HepG2 (cell line): ENCODE results near the gene BHLHE23. TPM values are rescaled to one million over a fixed set of nuclear protein-coding genes. Genes with fewer than 3 reads are reported as not detected.

Source experiments
- CBX1 ChIP-seq: IDR thresholded peaks from one replicate; pipeline ENCODE4 v1.6.1; 2016; ENCODE audit warnings: antibody characterized with exemption, low read depth
- HCFC1 ChIP-seq: fragments of 150-350 bp; IDR thresholded peaks from 2 replicates; pipeline ENCODE4 v1.6.1; 2014; ENCODE audit warnings: low read depth, low read length
- MAFG ChIP-seq: sonication (generic); formaldehyde crosslinking; IDR thresholded peaks from 2 replicates; pipeline ENCODE4 v1.5.1; 2020; ENCODE audit warnings: mild to moderate bottlenecking, missing genetic modification reagents
- RBFOX2 ChIP-seq: fragments of 200-400 bp; formaldehyde crosslinking; IDR thresholded peaks from 2 replicates; pipeline ENCODE4 v1.6.1; 2017; ENCODE audit warnings: low read depth, mild to moderate bottlenecking, low read length
- TEAD3 ChIP-seq: optimal IDR thresholded peaks from 2 replicates; pipeline ENCODE3; 2016; ENCODE audit warnings: borderline replicate concordance
- ZBTB8A ChIP-seq: sonication (generic); formaldehyde crosslinking; IDR thresholded peaks from 2 replicates; pipeline ENCODE4 v1.4.0; 2020; ENCODE audit warnings: mild to moderate bottlenecking, low read depth, missing genetic modification reagents, borderline replicate concordance
- ZMYM2 ChIP-seq: sonication (generic); formaldehyde crosslinking; IDR thresholded peaks from 2 replicates; pipeline ENCODE4 v1.8.0; 2022; ENCODE audit warnings: mild to moderate bottlenecking, missing genetic modification reagents
- ZNF768 ChIP-seq: sonication (generic); formaldehyde crosslinking; IDR thresholded peaks from 2 replicates; pipeline ENCODE4 v1.4.0; 2020; ENCODE audit warnings: missing genetic modification reagents
- ZNF780A ChIP-seq: sonication (generic); formaldehyde crosslinking; IDR thresholded peaks from 2 replicates; pipeline ENCODE4 v1.8.0; 2022; ENCODE audit warnings: mild to moderate bottlenecking, missing genetic modification reagents, moderate library complexity
- polyA plus RNA-seq, 8 experiments: library from polyadenylated mRNA; depleted of rRNA in 3 of 8; stranded (reverse) in 7 of 8; unstranded in 1 of 8; fragments of >200 nt; fragmentation: Illumina TruSeq in 4 of 8; extraction: Trizol in 4 of 8; gene quantifications; 2 replicates each; pipeline versions ENCODE4 v1.2.1 to v1.2.3, GENCODE V29; 2011 to 2016; ENCODE audit warnings: low read depth in 4 of 8, missing spikeins in 1 of 8, mixed read lengths in 1 of 8; ENCODE audit not compliant: insufficient read depth in 1 of 8
- total RNA-seq, 5 experiments: library from RNA; depleted of rRNA; stranded (reverse); fragments of >200 nt; fragmentation: Illumina TruSeq; extraction: Trizol; gene quantifications; 2 replicates each; pipeline ENCODE4 v1.2.3, GENCODE V29; 2016; ENCODE audit warnings: low read depth in 1 of 5
- TF ChIP-seq, protein P1 (sequence below): IDR thresholded peaks from 2 replicates; pipeline ENCODE4 v1.6.1; 2016
- TF ChIP-seq, protein P2 (sequence below): sonication (generic); formaldehyde crosslinking; IDR thresholded peaks from 2 replicates; pipeline ENCODE4 v1.9.0; 2021; ENCODE audit warnings: missing genetic modification reagents, borderline replicate concordance
- TF ChIP-seq, protein P3 (sequence below): sonication (generic); formaldehyde crosslinking; IDR thresholded peaks from 2 replicates; pipeline ENCODE4 v1.5.0; 2020; ENCODE audit warnings: mild to moderate bottlenecking, missing genetic modification reagents, borderline replicate concordance
- TF ChIP-seq, protein P4 (sequence below): sonication (generic); formaldehyde crosslinking; IDR thresholded peaks from 2 replicates; pipeline ENCODE4 v1.5.1; 2020; ENCODE audit warnings: mild to moderate bottlenecking, moderate library complexity, missing genetic modification reagents
- TF ChIP-seq, protein P5 (sequence below): IDR thresholded peaks from 2 replicates; pipeline ENCODE4 v1.6.1; 2016; ENCODE audit warnings: mild to moderate bottlenecking
- TF ChIP-seq, protein P6 (sequence below): sonication (generic); formaldehyde crosslinking; IDR thresholded peaks from 2 replicates; pipeline ENCODE4 v1.4.0; 2020; ENCODE audit warnings: missing genetic modification reagents

BHLHE23 gene
- total and polyA plus RNA-seq, 2 of the 13 experiments (the other 11 are each of a cell fraction or from before 2014, with no cell fraction given) = not detected

DNA sequence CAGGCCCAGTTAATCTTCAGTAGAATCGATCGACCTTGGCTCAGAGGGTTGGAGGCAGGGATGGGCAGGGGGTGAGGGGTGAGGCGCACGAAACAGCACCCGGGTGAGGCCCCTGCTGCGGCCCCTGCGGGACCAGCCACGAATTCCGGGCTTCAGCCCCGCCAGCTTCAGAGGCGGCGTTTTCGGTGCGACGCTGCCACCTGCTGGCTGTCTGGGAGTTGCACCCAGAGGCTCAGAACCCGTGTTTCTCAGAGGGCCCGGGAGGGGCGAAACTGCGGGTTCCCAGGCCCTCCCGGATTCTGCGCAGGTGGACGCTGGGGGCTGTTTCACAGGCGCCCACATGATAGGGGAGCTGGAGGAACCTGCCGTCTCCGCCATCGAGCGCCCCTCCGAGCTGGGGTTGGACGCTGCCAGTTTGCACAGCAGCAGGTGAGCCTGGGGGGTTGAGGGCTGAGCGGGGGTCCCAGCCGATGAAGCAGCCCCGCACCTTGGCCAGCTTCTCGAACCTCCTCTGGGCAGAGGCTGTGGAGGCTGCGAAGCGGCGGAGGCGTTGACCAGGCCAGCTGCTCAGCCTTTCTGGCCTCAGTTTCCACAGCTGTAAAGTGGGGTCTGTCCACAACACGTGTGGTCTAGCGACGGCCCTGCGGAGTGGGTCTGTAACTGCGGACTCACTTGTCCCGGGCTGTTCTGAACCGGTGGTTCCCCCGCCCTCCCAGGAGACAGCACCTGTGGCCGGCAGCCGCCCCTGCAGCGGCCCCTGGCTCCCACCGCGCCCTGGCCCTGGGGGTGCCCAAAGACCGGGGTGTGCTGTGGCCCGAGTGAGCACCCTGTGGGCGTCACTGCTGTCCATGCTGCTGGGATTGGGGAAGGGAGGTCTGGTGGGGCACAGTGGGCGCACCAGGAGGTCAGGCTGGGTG is 2.5 kb upstream of the BHLHE23 start (continued):
- no peak for TF ChIP-seq ZNF780A (CRISPR knock-in tag)
- TF ChIP-seq TEAD3 (CRISPR knock-in tag) = peak; percentile 88
- TF ChIP-seq, protein P1, sequence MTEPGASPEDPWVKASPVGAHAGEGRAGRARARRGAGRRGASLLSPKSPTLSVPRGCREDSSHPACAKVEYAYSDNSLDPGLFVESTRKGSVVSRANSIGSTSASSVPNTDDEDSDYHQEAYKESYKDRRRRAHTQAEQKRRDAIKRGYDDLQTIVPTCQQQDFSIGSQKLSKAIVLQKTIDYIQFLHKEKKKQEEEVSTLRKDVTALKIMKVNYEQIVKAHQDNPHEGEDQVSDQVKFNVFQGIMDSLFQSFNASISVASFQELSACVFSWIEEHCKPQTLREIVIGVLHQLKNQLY (CRISPR knock-in tag) = no peak
- TF ChIP-seq CBX1 = peak; percentile 51
- no peak for TF ChIP-seq ZBTB8A (CRISPR knock-in tag)
- TF ChIP-seq ZNF768 (CRISPR knock-in tag) = peak; percentile 27
- TF ChIP-seq, protein P2, sequence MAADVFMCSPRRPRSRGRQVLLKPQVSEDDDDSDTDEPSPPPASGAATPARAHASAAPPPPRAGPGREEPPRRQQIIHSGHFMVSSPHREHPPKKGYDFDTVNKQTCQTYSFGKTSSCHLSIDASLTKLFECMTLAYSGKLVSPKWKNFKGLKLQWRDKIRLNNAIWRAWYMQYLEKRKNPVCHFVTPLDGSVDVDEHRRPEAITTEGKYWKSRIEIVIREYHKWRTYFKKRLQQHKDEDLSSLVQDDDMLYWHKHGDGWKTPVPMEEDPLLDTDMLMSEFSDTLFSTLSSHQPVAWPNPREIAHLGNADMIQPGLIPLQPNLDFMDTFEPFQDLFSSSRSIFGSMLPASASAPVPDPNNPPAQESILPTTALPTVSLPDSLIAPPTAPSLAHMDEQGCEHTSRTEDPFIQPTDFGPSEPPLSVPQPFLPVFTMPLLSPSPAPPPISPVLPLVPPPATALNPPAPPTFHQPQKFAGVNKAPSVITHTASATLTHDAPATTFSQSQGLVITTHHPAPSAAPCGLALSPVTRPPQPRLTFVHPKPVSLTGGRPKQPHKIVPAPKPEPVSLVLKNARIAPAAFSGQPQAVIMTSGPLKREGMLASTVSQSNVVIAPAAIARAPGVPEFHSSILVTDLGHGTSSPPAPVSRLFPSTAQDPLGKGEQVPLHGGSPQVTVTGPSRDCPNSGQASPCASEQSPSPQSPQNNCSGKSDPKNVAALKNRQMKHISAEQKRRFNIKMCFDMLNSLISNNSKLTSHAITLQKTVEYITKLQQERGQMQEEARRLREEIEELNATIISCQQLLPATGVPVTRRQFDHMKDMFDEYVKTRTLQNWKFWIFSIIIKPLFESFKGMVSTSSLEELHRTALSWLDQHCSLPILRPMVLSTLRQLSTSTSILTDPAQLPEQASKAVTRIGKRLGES (CRISPR knock-in tag) = no peak
- TF ChIP-seq RBFOX2 = no peak
- TF ChIP-seq MAFG (CRISPR knock-in tag) = no peak
- TF ChIP-seq, protein P3, sequence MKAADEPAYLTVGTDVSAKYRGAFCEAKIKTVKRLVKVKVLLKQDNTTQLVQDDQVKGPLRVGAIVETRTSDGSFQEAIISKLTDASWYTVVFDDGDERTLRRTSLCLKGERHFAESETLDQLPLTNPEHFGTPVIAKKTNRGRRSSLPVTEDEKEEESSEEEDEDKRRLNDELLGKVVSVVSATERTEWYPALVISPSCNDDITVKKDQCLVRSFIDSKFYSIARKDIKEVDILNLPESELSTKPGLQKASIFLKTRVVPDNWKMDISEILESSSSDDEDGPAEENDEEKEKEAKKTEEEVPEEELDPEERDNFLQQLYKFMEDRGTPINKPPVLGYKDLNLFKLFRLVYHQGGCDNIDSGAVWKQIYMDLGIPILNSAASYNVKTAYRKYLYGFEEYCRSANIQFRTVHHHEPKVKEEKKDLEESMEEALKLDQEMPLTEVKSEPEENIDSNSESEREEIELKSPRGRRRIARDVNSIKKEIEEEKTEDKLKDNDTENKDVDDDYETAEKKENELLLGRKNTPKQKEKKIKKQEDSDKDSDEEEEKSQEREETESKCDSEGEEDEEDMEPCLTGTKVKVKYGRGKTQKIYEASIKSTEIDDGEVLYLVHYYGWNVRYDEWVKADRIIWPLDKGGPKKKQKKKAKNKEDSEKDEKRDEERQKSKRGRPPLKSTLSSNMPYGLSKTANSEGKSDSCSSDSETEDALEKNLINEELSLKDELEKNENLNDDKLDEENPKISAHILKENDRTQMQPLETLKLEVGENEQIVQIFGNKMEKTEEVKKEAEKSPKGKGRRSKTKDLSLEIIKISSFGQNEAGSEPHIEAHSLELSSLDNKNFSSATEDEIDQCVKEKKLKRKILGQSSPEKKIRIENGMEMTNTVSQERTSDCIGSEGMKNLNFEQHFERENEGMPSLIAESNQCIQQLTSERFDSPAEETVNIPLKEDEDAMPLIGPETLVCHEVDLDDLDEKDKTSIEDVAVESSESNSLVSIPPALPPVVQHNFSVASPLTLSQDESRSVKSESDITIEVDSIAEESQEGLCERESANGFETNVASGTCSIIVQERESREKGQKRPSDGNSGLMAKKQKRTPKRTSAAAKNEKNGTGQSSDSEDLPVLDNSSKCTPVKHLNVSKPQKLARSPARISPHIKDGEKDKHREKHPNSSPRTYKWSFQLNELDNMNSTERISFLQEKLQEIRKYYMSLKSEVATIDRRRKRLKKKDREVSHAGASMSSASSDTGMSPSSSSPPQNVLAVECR (CRISPR knock-in tag) = peak; percentile 28; the same call in 1 of the 2 replicates
- TF ChIP-seq, protein P4, sequence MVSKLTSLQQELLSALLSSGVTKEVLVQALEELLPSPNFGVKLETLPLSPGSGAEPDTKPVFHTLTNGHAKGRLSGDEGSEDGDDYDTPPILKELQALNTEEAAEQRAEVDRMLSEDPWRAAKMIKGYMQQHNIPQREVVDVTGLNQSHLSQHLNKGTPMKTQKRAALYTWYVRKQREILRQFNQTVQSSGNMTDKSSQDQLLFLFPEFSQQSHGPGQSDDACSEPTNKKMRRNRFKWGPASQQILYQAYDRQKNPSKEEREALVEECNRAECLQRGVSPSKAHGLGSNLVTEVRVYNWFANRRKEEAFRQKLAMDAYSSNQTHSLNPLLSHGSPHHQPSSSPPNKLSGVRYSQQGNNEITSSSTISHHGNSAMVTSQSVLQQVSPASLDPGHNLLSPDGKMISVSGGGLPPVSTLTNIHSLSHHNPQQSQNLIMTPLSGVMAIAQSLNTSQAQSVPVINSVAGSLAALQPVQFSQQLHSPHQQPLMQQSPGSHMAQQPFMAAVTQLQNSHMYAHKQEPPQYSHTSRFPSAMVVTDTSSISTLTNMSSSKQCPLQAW (CRISPR knock-in tag) = peak; percentile 89
- no peak for TF ChIP-seq ZMYM2 (CRISPR knock-in tag)
- TF ChIP-seq, protein P5, sequence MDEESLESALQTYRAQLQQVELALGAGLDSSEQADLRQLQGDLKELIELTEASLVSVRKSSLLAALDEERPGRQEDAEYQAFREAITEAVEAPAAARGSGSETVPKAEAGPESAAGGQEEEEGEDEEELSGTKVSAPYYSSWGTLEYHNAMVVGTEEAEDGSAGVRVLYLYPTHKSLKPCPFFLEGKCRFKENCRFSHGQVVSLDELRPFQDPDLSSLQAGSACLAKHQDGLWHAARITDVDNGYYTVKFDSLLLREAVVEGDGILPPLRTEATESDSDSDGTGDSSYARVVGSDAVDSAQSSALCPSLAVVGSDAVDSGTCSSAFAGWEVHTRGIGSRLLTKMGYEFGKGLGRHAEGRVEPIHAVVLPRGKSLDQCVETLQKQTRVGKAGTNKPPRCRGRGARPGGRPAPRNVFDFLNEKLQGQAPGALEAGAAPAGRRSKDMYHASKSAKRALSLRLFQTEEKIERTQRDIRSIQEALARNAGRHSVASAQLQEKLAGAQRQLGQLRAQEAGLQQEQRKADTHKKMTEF (CRISPR knock-in tag) = peak; percentile 70; the same call in 1 of the 2 replicates
- TF ChIP-seq, protein P6, sequence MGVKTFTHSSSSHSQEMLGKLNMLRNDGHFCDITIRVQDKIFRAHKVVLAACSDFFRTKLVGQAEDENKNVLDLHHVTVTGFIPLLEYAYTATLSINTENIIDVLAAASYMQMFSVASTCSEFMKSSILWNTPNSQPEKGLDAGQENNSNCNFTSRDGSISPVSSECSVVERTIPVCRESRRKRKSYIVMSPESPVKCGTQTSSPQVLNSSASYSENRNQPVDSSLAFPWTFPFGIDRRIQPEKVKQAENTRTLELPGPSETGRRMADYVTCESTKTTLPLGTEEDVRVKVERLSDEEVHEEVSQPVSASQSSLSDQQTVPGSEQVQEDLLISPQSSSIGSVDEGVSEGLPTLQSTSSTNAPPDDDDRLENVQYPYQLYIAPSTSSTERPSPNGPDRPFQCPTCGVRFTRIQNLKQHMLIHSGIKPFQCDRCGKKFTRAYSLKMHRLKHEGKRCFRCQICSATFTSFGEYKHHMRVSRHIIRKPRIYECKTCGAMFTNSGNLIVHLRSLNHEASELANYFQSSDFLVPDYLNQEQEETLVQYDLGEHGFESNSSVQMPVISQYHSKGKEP (CRISPR knock-in tag) = no peak
- no peak; the same call in 1 of the 2 replicates for TF ChIP-seq HCFC1
